WTC11 (cell line): Measurements from ENCODE around the gene ASTN2. TPM values are rescaled to one million over a fixed set of nuclear protein-coding genes. Genes with fewer than 3 reads are reported as not detected.

Experiments
- ATAC-seq: fragments of 200-7000 bp; cut with Tn5 transposase; 2 replicates; pipeline ENCODE4 v1.10.0; 2021; ENCODE audit warnings: mild to moderate bottlenecking, moderate library complexity
- CTCF ChIA-PET: fragments of 300-600 bp; sonication (Branson Sonifier 250); formaldehyde crosslinking; loops from one replicate; lab custom pipeline; 2021; ENCODE audit warnings: antibody characterized with exemption; lab: Charles Lee
- POLR2A ChIA-PET: fragments of 350-600 bp; sonication (Branson Sonifier 250); formaldehyde crosslinking; loops from one replicate; lab custom pipeline; 2021; ENCODE audit warnings: antibody characterized with exemption; lab: Charles Lee
- DNase-seq: peaks from one replicate; pipeline ENCODE4 v3.0.0; 2021; ENCODE audit warnings: low spot score
- H3K27ac Mint-ChIP-seq: 2 replicates; pipeline ENCODE4 v1.8.0; 2021; ENCODE audit warnings: mixed read lengths
- H3K27me3 Mint-ChIP-seq: 2 replicates; pipeline ENCODE4 v1.8.0; 2021; ENCODE audit warnings: low read depth, mild to moderate bottlenecking, moderate library complexity, mixed read lengths
- H3K36me3 Mint-ChIP-seq: 2 replicates; pipeline ENCODE4 v1.8.0; 2021; ENCODE audit warnings: mixed read lengths
- H3K4me1 Mint-ChIP-seq: 2 replicates; pipeline ENCODE4 v1.8.0; 2022; ENCODE audit warnings: mixed read lengths
- H3K4me3 Mint-ChIP-seq: 2 replicates; pipeline ENCODE4 v1.8.0; 2021; ENCODE audit warnings: mild to moderate bottlenecking, moderate library complexity, mixed read lengths
- H3K9me3 Mint-ChIP-seq: 2 replicates; pipeline ENCODE4 v1.8.0; 2021; ENCODE audit warnings: mixed read lengths
- FOXK1 ChIP-seq: sonication (generic); formaldehyde crosslinking; IDR thresholded peaks from 2 replicates; pipeline ENCODE4 v1.8.0; 2022; ENCODE audit warnings: mild to moderate bottlenecking, moderate library complexity, missing genetic modification reagents
- GABPB1 ChIP-seq: sonication (generic); formaldehyde crosslinking; IDR thresholded peaks from 2 replicates; pipeline ENCODE4 v1.8.1; 2023; ENCODE audit warnings: mild to moderate bottlenecking, missing genetic modification reagents
- IRF2 ChIP-seq: sonication (generic); formaldehyde crosslinking; IDR thresholded peaks from 2 replicates; pipeline ENCODE4 v1.8.0; 2022; ENCODE audit warnings: low read depth, missing genetic modification reagents, borderline replicate concordance
- NFE2L1 ChIP-seq: sonication (generic); formaldehyde crosslinking; IDR thresholded peaks from 2 replicates; pipeline ENCODE4 v1.8.1; 2023; ENCODE audit warnings: missing genetic modification reagents
- NFYB ChIP-seq: sonication (generic); formaldehyde crosslinking; conservative IDR thresholded peaks from 2 replicates; pipeline ENCODE4 v1.8.0; 2022; ENCODE audit warnings: low read depth, missing genetic modification reagents
- PRRX2 ChIP-seq: fragments of 250-450 bp; sonication (Bioruptor Pico); IDR thresholded peaks from 2 replicates; pipeline ENCODE4 v1.8.0; 2021; ENCODE audit warnings: mild to moderate bottlenecking
- SOX15 ChIP-seq: fragments of 250-450 bp; sonication (Bioruptor Pico); IDR thresholded peaks from 2 replicates; pipeline ENCODE4 v1.9.0; 2021; ENCODE audit warnings: mild to moderate bottlenecking
- TCF7 ChIP-seq: sonication (generic); formaldehyde crosslinking; IDR thresholded peaks from 2 replicates; pipeline ENCODE4 v1.8.0; 2022; ENCODE audit warnings: mild to moderate bottlenecking, low read depth, missing genetic modification reagents, moderate library complexity
- ZNF219 ChIP-seq: sonication (generic); formaldehyde crosslinking; IDR thresholded peaks from 2 replicates; pipeline ENCODE4 v1.8.0; 2023; ENCODE audit warnings: missing genetic modification reagents, mild to moderate bottlenecking, borderline replicate concordance
- ZNF263 ChIP-seq: sonication (generic); formaldehyde crosslinking; IDR thresholded peaks from 2 replicates; pipeline ENCODE4 v1.8.1; 2022; ENCODE audit warnings: low read depth, mild to moderate bottlenecking, moderate library complexity, missing genetic modification reagents
- ZNF281 ChIP-seq: sonication (generic); formaldehyde crosslinking; IDR thresholded peaks from 2 replicates; pipeline ENCODE4 v1.8.0; 2023; ENCODE audit warnings: mild to moderate bottlenecking, missing genetic modification reagents
- ZNF317 ChIP-seq: sonication (generic); formaldehyde crosslinking; IDR thresholded peaks from 2 replicates; pipeline ENCODE4 v1.8.1; 2023; ENCODE audit warnings: low read depth, mild to moderate bottlenecking, moderate library complexity, missing genetic modification reagents, borderline replicate concordance
- ZNF396 ChIP-seq: fragments of 250-450 bp; sonication (Bioruptor Pico); IDR thresholded peaks from 2 replicates; pipeline ENCODE4 v1.8.0; 2021; ENCODE audit warnings: mild to moderate bottlenecking, moderate library complexity, borderline replicate concordance
- ZNF512 ChIP-seq: sonication (generic); formaldehyde crosslinking; IDR thresholded peaks from 2 replicates; pipeline ENCODE4 v1.8.1; 2022; ENCODE audit warnings: missing genetic modification reagents, borderline replicate concordance
- total RNA-seq: library from RNA; stranded (reverse); gene quantifications from 3 replicates; pipeline ENCODE4 v1.2.3, GENCODE V29; 2021
- TF ChIP-seq, protein P1 (sequence below): fragments of 250-450 bp; sonication (Bioruptor Pico); conservative IDR thresholded peaks from 2 replicates; pipeline ENCODE4 v1.9.0; 2021; ENCODE audit warnings: mild to moderate bottlenecking
- TF ChIP-seq, protein P2 (sequence below): fragments of 250-450 bp; sonication (Bioruptor Pico); IDR thresholded peaks from 2 replicates; pipeline ENCODE4 v2.1.2; 2022; ENCODE audit warnings: mild to moderate bottlenecking, moderate library complexity
- TF ChIP-seq, protein P3 (sequence below): fragments of 250-450 bp; sonication (Bioruptor Pico); IDR thresholded peaks from 2 replicates; pipeline ENCODE4 v1.9.0; 2021; ENCODE audit warnings: moderate library complexity, mild to moderate bottlenecking, inconsistent platforms, borderline replicate concordance
- TF ChIP-seq, protein P4 (sequence below): fragments of 250-450 bp; sonication (Bioruptor Pico); IDR thresholded peaks from 2 replicates; pipeline ENCODE4 v1.9.0; 2021; ENCODE audit warnings: mild to moderate bottlenecking, borderline replicate concordance
- TF ChIP-seq, protein P5 (sequence below): fragments of 200-600 bp; IDR thresholded peaks from 2 replicates; pipeline ENCODE4 v1.8.0; 2022; ENCODE audit warnings: antibody characterized with exemption
- TF ChIP-seq, protein P6 (sequence below): sonication (generic); formaldehyde crosslinking; IDR thresholded peaks from 2 replicates; pipeline ENCODE4 v1.8.0; 2022; ENCODE audit warnings: mild to moderate bottlenecking, missing genetic modification reagents

ASTN2 gene
- total RNA-seq, 1 experiment from 2014 or later, result 16.2 TPM

DNA sequence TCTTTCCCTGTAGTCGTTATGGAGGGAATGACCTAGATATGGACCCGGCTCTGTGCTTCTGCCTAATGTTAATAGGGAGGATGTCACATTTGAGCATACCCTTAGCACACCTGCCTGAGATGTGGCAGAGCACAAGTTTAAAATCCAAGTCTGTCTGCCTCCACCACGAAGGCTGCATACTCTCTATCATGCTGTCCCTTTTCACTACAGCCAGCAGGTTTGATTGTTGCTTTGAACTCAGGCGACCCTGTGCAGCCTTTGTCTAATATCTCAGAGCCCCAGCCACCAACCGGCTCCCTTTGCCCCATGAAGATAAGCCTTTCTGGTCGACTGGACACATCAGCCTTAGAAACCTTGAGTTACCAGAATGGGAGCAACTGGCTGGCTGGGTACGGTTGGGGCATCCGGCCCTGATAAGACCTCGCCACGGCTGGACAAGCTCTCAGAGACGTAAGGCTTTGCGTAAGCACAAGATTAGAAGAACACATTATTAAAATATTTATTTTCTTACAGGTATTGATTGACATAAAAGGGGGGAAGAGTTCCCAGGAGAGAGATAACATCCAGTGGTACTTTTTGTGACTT lies 949.8 kb downstream of the ASTN2 start (continued):
- TF ChIP-seq, protein P1, sequence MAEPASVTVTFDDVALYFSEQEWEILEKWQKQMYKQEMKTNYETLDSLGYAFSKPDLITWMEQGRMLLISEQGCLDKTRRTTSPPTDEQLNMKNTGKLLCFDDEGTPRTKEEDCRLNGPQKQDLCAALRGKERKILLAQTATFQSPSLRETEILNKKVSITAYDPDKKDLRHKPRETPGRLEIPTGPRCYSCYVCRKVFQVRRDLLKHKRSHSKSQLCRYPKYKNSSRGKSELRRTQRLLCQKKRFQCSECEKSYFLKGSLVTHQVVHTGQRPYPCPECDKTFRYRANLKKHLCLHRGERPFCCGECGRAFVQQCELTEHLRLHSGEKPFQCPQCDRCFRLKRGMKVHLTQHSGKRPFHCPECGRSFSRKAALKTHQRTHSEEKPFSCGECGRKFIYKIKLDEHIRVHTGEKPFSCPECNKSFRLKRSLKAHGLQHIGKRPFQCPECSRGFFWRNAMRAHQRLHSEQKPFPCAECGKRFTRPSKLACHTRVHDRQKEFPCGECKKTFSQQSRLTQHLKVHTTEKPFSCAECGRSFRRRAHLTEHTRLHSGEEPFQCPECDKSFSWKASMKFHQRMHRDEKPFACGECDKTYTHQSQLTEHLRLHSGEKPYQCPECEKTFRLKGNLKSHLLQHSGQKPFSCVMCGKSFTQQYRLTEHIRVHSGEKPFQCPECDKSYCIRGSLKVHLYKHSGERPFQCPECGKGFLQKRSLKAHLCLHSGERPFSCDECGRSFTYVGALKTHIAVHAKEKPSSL (CRISPR knock-in tag), result no peak
- no peak for TF ChIP-seq FOXK1 (CRISPR knock-in tag)
- TF ChIP-seq ZNF263 (CRISPR knock-in tag), result no peak
- no peak for TF ChIP-seq ZNF396 (CRISPR knock-in tag)
- TF ChIP-seq PRRX2, result no peak
- TF ChIP-seq, protein P2, sequence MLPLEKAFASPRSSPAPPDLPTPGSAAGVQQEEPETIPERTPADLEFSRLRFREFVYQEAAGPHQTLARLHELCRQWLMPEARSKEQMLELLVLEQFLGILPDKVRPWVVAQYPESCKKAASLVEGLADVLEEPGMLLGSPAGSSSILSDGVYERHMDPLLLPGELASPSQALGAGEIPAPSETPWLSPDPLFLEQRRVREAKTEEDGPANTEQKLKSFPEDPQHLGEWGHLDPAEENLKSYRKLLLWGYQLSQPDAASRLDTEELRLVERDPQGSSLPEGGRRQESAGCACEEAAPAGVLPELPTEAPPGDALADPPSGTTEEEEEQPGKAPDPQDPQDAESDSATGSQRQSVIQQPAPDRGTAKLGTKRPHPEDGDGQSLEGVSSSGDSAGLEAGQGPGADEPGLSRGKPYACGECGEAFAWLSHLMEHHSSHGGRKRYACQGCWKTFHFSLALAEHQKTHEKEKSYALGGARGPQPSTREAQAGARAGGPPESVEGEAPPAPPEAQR, result no peak
- TF ChIP-seq, protein P3, sequence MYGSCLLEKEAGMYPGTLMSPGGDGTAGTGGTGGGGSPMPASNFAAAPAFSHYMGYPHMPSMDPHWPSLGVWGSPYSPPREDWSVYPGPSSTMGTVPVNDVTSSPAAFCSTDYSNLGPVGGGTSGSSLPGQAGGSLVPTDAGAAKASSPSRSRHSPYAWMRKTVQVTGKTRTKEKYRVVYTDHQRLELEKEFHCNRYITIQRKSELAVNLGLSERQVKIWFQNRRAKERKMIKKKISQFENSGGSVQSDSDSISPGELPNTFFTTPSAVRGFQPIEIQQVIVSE (CRISPR knock-in tag), result no peak
- no peak for TF ChIP-seq NFYB (CRISPR knock-in tag)
- no peak for TF ChIP-seq IRF2 (CRISPR knock-in tag)

DNA sequence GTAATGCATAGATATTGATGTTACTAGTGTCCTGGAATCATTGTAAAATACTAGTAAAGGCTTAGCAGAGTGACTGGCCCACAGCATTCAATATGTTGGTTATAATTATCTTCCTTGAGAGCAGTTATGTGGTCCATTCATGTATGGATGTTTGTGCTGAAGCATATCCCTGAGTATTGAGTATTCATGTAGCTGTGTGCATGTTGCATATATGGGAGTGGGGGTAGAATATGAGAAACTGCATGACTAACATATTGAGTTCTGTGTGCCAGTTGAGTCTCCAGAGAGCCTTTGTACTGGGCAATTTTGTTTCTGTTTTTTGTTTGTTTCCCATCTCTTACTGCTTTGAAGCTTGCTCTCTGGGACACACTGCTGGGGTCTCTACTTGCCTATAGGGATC lies 950.4 kb downstream of the ASTN2 start:
- Mint-ChIP-seq H3K4me1 (peaks cover 35% of the 10 kb centered on the region), H3K4me3 (no peak overlapping the region), H3K27me3 (no peaks in the 10 kb centered on the region), H3K36me3 (peaks cover 5% of the 10 kb centered on the region; the same call in 1 of the 2 replicates), H3K9me3 (peaks cover 4% of the 10 kb centered on the region; the same call in 1 of the 2 replicates), H3K27ac (no peak overlapping the region)
- DNase-seq, result no peak
- ChIA-PET CTCF (no interaction called here), POLR2A (no interaction called here)
- TF ChIP-seq TCF7, result no peak
- TF ChIP-seq ZNF219 (CRISPR knock-in tag), result no peak
- no peak for TF ChIP-seq GABPB1
- TF ChIP-seq, protein P4, sequence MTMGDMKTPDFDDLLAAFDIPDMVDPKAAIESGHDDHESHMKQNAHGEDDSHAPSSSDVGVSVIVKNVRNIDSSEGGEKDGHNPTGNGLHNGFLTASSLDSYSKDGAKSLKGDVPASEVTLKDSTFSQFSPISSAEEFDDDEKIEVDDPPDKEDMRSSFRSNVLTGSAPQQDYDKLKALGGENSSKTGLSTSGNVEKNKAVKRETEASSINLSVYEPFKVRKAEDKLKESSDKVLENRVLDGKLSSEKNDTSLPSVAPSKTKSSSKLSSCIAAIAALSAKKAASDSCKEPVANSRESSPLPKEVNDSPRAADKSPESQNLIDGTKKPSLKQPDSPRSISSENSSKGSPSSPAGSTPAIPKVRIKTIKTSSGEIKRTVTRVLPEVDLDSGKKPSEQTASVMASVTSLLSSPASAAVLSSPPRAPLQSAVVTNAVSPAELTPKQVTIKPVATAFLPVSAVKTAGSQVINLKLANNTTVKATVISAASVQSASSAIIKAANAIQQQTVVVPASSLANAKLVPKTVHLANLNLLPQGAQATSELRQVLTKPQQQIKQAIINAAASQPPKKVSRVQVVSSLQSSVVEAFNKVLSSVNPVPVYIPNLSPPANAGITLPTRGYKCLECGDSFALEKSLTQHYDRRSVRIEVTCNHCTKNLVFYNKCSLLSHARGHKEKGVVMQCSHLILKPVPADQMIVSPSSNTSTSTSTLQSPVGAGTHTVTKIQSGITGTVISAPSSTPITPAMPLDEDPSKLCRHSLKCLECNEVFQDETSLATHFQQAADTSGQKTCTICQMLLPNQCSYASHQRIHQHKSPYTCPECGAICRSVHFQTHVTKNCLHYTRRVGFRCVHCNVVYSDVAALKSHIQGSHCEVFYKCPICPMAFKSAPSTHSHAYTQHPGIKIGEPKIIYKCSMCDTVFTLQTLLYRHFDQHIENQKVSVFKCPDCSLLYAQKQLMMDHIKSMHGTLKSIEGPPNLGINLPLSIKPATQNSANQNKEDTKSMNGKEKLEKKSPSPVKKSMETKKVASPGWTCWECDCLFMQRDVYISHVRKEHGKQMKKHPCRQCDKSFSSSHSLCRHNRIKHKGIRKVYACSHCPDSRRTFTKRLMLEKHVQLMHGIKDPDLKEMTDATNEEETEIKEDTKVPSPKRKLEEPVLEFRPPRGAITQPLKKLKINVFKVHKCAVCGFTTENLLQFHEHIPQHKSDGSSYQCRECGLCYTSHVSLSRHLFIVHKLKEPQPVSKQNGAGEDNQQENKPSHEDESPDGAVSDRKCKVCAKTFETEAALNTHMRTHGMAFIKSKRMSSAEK (CRISPR knock-in tag), result no peak
- TF ChIP-seq ZNF263 (CRISPR knock-in tag), result no peak
- no peak for TF ChIP-seq NFE2L1 (CRISPR knock-in tag)
- no peak for TF ChIP-seq PRRX2
- TF ChIP-seq, protein P5, sequence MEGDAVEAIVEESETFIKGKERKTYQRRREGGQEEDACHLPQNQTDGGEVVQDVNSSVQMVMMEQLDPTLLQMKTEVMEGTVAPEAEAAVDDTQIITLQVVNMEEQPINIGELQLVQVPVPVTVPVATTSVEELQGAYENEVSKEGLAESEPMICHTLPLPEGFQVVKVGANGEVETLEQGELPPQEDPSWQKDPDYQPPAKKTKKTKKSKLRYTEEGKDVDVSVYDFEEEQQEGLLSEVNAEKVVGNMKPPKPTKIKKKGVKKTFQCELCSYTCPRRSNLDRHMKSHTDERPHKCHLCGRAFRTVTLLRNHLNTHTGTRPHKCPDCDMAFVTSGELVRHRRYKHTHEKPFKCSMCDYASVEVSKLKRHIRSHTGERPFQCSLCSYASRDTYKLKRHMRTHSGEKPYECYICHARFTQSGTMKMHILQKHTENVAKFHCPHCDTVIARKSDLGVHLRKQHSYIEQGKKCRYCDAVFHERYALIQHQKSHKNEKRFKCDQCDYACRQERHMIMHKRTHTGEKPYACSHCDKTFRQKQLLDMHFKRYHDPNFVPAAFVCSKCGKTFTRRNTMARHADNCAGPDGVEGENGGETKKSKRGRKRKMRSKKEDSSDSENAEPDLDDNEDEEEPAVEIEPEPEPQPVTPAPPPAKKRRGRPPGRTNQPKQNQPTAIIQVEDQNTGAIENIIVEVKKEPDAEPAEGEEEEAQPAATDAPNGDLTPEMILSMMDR, result no peak
- TF ChIP-seq ZNF512 (CRISPR knock-in tag), result no peak
- TF ChIP-seq ZNF317, result no peak
- no peak for TF ChIP-seq ZNF281 (CRISPR knock-in tag)
- TF ChIP-seq SOX15, result no peak
- TF ChIP-seq, protein P6, sequence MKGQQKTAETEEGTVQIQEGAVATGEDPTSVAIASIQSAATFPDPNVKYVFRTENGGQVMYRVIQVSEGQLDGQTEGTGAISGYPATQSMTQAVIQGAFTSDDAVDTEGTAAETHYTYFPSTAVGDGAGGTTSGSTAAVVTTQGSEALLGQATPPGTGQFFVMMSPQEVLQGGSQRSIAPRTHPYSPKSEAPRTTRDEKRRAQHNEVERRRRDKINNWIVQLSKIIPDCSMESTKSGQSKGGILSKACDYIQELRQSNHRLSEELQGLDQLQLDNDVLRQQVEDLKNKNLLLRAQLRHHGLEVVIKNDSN (CRISPR knock-in tag), result no peak
- ATAC-seq, result no peak
